Gastroesophageal sphincter (tissue), 3 donors: ENCODE data around the gene RSU1.

Source experiments
- POLR2A ChIP-seq, 2 donors: fragments of 450-650 bp; IDR thresholded peaks; one replicate each; pipeline ENCODE4 v1.6.1; 2017; ENCODE audit warnings: antibody characterized with exemption in 2 of 2, mild to moderate bottlenecking in 2 of 2, moderate library complexity in 1 of 2
- TF ChIP-seq, protein P1 (sequence below), 4 experiments: fragments of 200-600 bp in 2 of 4; fragments of 450-650 bp in 2 of 4; sonication (generic) in 1 of 4; IDR thresholded peaks; one replicate each; pipeline ENCODE4 v1.5.1; 2017 to 2019; ENCODE audit warnings: antibody characterized with exemption in 4 of 4, mild to moderate bottlenecking in 2 of 4, moderate library complexity in 2 of 4

DNA sequence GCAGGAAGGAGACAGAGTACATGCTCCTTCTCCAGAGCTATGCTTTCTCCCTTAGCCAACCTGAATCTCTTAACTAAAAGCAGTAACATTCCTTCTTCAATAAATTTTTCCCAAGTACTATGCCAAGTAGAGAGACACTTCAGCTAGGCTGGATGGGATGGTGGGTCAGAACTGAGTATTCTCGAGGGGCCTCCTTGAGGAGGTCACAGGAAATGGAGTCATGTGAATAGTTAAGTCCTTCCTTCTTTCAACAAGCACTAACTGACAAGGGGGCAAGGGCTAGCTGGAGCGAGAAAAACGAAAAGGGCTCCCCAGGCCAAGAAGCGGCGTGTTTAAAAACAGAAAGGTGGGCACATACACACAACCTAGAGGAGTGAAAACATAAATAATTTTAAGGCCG lies 5.5 kb downstream of the RSU1 start:
- TF ChIP-seq, protein P1, sequence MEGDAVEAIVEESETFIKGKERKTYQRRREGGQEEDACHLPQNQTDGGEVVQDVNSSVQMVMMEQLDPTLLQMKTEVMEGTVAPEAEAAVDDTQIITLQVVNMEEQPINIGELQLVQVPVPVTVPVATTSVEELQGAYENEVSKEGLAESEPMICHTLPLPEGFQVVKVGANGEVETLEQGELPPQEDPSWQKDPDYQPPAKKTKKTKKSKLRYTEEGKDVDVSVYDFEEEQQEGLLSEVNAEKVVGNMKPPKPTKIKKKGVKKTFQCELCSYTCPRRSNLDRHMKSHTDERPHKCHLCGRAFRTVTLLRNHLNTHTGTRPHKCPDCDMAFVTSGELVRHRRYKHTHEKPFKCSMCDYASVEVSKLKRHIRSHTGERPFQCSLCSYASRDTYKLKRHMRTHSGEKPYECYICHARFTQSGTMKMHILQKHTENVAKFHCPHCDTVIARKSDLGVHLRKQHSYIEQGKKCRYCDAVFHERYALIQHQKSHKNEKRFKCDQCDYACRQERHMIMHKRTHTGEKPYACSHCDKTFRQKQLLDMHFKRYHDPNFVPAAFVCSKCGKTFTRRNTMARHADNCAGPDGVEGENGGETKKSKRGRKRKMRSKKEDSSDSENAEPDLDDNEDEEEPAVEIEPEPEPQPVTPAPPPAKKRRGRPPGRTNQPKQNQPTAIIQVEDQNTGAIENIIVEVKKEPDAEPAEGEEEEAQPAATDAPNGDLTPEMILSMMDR (IDR thresholded peaks at IDR 0.05): no peak
- no peak for TF ChIP-seq POLR2A (IDR thresholded peaks at IDR 0.05)
